Transverse colon (tissue), 3 donors: ENCODE measurements around the gene CDK11A.
"Not testable (repeated sequence)": the region's sequence is repeated elsewhere in the genome, so short reads cannot be mapped to it uniquely, and the experiment has no call there.

Experiments used
- CTCF ChIP-seq, 5 experiments: fragments of 200-600 bp in 3 of 5; fragments of 450-650 bp in 2 of 5; sonication (generic) in 3 of 5; IDR thresholded peaks; 1 replicate in 2 of 5; 2 replicates in 3 of 5; pipeline ENCODE4 v1.5.1; 2016 to 2017; ENCODE audit warnings: antibody characterized with exemption in 5 of 5, inconsistent platforms in 3 of 5, mild to moderate bottlenecking in 2 of 5, moderate library complexity in 1 of 5
- POLR2A ChIP-seq: fragments of 450-650 bp; IDR thresholded peaks from one replicate; pipeline ENCODE4 v1.6.1; 2016; ENCODE audit warnings: antibody characterized with exemption, mild to moderate bottlenecking, moderate library complexity

DNA sequence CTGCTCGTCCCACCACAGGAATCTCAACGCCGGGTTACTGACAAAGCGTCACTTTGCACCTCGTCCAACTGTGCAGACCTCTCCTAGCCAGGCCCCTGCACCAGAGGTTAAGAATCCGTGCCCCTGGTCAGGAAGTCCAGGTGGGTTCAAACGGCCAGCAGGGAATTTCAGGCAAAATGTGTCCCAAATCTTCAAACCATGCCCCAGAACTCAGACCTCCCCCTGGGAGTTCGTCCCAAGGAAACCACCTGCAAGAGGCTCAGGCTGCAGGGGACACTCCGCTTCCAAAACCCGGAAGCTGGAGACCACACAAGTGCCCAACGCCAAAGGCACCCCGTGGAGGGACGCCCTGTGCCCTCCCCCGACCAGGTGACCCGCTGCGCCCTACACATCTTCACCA, 32.7 kb downstream of the CDK11A start:
- not testable (repeated sequence) for TF ChIP-seq CTCF (IDR thresholded peaks at IDR 0.05); POLR2A
